ENCODE data around the gene CASKIN2.
A peak's percentile ranks its signal among the peaks of the same experiment; 100 is the strongest.

Gene CASKIN2

DNA sequence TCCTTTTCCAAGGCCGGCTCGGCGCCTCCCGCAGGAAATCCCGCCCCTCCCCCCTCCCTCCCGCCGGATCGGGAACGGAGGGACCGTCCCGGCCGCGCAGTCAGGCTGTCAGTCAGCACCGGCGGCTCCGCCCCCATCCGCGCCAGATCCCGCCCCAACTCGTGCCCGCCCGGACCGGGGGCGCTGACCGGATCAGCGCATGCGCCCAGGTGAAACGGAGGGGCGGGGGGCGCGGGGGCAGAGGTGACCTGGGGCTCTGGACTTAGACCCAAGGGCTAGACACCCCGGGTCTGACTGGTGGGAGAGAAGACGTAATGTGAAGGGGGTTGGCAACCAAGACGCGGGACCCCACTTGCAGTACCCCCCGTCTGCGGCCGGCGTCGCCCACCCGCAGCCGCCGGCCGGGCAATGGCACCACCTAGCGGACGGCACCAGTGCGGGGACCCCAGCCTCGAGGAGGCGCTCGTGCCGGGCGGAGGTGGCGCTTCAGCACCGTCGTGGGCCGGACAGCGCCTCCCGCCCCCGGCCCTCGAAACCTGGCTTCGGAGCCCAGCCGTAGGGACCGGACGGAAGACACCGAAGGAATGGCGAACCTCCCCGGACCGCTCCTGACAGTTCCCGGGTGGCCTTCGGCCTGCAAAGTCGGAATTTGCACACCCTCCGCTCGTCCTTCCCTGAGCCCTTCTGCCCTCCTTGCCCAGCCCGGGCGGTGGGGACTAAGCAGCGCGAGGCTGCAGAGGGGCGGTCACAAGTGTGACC lies at the start of gene CASKIN2:
Gene CASKIN2 (minus strand): TSS at position 42 of the 759 bp plus-strand sequence. CDS start 1,733 bp downstream, outside the sequence.
- DNase-seq (ENCODE audit: low read depth in 2 of 2, low spot score in 1 of 2), result peak; percentile 54 to 57

DNA sequence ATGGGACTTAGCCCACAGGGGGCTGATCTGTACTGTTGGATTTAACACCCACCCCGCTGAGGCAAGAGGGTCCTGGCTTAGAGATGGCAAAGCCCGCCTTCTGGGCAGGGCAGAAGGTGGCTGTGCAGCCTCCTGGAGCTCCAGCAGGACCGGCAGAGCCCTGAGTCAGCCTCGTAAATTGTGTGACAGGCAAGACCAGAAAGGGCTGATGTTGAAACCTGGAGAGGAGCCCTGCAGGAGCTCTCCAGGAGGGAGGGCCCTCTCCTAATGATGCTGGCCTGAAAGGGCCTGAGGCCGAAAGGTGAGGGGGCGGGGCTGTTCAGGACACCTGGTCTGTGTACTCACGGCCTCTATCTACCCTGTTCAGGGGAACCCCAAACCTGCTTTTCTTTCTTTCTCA lies 49.7 kb upstream of the CASKIN2 start:
- DNase-seq (ENCODE audit: low read depth in 2 of 2, low spot score in 1 of 2), result no peak

- DNase-seq (ENCODE audit: low read depth in 2 of 2, low spot score in 1 of 2), result no peak
Measured at GRCh38 chr17:75564195-75564594, 48.9 kb upstream of the CASKIN2 start.

DNA sequence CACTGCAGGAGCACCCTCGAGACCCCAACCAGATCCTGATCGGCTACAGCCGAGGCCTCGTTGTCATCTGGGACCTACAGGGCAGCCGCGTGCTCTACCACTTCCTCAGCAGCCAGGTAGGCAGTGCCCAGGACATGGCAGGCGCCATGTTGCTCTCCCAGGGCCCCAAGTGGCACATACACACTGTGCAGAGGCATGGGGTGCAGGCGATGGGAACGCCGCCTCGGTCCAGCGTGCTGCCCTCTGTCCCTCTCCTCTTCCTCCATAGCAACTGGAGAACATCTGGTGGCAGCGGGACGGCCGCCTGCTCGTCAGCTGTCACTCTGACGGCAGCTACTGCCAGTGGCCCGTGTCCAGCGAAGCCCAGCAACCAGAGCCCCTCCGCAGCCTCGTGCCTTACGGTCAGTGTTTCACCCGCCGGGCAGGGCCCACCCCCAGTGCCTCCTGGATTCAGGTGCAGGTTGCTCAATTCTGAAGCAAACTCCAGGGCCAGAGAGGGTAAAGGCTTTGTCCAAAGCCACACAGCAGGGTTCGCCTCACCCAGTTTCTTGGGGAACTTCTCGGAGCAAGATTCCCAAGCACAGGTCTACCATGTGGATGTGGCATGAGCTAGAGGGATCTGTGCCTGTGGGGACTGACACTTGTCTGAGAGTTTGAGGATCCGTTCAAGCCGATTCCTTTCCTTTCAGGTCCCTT lies 47.9 kb upstream of the CASKIN2 start:
- DNase-seq (ENCODE audit: low read depth in 2 of 2, low spot score in 1 of 2), result no peak

DNA sequence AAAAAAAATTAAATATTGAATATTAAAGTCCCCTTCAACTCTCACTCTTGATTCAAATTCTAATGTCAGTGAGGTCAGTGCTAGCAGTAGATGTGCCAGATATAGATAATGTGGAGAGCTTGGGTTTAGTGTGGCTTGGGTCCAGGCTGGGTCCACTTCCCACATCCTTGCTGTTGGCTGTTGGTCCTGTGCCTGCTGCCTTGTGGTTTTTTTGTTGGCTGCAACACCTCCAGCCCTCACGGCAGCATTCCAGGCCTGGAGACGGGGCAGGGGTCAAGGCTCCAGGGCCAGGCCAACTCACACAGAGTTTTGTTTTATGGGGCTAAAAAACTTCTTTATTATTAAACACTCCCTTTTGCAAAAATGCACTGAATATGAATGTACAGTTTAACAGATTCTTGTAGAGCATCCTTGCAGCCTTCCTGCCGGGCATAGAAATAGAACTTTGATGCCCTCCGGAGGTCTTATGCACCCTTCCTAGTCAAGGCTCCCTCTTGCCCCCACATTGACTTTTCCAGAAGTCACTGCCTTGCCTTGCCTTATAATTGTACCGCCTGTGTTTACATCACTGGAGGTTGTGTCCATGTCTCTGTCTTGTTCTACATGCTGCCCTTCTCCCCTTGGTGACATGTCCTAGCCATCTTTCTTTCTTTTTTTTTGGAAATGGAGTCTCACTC lies 46.7 kb upstream of the CASKIN2 start:
- no peak for DNase-seq (ENCODE audit: low read depth in 2 of 2, low spot score in 1 of 2)

DNA sequence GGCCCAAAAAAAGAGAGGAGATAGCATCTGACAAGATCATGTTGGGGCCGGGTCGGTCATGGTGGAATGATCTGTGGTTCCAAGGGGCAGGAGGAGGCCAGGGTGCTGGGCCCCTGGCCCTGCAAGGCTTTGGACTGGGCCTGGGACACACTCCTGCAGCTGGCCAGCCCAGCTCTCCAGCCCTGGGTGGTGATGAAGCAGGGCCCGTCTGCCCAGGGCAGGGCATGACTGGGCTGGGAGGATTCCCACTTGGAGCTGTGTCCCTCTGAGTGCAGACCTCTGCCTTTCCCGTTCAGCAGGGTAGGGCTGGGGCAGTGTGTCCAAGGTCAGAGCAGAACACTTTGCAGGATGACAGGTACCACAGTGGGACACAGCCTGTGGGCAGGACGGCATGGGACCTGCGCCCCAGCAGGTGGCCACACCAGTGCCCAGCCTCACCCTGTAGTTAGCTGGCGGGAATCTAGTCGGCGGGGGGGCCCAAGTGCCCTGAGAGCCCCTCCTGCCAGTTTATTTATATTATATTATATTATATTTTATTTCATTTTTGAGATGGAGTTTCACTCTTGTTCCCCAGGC lies 44.7 kb upstream of the CASKIN2 start:
- DNase-seq (ENCODE audit: low read depth in 2 of 2, low spot score in 1 of 2), result no peak

DNA sequence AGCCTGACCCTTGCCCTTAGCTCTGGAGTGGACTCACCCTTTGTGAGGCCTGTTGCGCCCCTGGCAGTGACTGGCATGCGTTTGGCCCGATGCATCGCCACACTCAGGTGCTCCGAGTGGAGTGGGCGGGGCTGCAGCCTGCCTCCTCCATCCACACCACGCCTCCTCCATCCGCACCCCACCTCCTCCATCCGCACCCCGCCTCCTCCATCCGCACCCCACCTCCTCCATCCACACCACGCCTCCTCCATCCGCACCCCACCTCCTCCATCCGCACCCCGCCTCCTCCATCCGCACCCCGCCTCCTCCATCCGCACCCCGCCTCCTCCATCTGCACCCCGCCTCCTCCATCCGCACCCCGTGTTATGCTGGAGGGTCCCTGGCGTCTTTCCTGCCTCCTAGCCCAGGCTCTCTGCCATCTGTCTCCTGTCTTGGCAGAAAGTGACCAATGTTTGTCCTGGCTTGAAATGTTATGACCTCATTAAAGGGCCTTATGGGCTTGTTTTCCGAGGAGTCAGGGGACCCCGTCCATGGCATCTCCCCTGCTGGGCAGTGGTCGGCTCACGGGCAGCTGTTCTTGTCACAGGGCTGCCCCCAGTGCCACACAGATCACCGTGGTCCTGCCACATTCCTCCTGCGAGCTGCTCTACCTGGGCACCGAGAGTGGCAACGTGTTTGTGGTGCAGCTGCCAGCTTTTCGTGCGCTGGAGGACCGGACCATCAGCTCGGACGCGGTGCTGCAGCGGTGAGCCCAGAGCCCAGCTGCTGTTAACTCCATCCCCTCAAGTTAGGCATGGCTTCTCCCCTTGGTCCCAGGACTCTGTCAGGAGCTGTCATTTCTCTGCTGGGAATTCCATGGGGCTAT lies 43.6 kb upstream of the CASKIN2 start:
- DNase-seq (ENCODE audit: low read depth in 2 of 2, low spot score in 1 of 2), result no peak

DNA sequence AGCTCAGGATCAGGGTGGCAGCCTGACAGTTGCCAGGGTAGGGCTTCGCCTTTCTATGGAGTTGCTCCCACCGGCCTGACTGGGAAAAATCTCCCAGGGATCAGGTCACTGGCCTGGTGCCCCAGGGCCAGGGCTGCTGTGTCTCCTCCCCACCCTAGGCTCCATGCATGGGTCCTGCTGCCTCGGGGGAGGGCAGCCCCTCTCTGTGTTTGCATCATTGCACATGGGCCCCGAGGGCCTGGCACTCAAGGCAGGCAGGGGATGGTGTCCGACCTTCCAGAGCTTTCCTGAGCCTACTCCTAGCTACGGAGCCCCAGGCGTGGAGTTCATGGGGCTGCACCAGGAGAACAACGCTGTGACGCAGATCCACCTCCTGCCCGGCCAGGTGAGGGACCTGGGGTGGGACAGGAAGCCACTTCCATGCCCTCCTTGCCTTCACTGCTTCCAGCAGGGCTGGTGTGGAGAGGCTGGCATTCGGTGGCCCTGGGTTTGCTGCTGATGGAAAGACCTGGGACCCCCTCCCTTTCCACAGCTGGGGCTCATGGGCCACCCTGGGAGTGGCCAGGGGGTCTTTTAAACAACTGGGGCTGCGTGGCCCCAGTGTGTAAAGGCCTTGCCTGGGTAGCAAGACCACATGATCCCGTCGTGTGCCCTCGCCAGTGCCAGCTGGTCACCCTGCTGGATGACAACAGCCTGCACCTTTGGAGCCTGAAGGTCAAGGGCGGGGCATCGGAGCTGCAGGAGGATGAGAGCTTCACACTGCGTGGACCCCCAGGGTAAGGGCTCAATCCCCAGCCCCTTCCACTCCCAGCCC lies 42.7 kb upstream of the CASKIN2 start:
- no peak for DNase-seq (ENCODE audit: low read depth in 2 of 2, low spot score in 1 of 2)

GRCh38 chr17:75557075-75557851 lies 41.9 kb upstream of the CASKIN2 start:
- no peak for DNase-seq (ENCODE audit: low read depth in 2 of 2, low spot score in 1 of 2)

DNA sequence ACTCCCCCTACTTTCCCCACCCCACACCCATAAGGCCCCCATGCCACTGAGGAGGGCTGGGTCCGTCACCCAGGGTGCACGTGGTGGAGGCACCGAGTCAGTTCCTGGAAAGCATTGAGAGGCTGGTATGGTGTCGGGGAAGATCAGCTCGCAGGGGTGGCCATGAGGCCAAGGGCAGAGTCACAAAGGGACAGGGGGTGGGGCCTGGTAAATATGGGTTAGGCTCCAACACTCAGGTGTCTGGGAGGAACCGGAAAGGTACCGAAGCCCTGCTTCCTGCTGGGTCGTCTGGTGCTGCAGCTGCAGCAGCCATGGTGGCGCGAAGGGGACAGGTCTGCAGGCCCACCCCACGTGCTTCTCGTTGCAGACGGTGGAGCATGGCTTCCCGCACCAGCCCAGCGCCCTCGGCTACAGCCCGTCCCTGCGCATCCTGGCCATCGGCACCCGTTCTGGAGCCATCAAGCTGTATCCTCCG lies 40.4 kb upstream of the CASKIN2 start:
- DNase-seq (ENCODE audit: low read depth in 2 of 2, low spot score in 1 of 2), result no peak

DNA sequence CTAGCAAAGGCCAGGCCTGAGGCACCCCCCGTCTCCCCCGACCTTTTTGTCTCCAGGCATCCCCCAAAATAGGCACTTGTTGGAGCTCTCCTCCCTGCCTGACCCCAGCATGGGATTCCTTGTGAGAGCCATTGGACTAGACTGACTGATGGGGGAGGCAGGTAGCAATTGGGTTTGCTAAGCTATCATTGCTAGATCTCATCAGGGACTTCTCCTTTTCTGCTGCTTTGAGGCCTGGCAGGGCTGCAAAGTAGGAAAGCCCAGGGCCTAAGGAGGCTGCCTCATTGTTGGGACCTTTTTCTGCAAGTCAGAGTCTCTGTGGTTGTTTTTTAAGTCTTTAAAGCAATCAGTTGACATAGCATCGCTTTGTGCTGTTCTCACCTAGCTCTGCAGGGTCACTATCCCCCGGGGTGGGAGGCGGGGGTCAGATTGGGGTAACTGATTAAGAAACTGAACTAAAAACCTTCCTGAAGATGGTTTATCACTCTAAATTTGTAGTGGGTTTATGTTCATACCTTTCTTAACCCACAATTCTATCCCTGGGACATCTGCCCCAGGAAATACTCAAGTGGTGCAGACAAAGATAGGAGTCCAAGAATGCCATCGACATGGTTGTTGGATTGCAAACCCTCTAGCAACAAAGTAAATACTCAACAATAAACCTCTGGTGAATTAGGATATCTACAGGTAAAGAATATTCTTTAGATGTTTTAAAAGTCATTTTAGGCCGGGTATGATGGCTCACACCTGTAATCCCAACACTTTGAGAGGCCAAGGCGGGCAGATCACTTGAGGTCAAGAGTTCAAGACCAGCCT lies 38.2 kb upstream of the CASKIN2 start:
- DNase-seq (ENCODE audit: low read depth in 2 of 2, low spot score in 1 of 2), result no peak

DNA sequence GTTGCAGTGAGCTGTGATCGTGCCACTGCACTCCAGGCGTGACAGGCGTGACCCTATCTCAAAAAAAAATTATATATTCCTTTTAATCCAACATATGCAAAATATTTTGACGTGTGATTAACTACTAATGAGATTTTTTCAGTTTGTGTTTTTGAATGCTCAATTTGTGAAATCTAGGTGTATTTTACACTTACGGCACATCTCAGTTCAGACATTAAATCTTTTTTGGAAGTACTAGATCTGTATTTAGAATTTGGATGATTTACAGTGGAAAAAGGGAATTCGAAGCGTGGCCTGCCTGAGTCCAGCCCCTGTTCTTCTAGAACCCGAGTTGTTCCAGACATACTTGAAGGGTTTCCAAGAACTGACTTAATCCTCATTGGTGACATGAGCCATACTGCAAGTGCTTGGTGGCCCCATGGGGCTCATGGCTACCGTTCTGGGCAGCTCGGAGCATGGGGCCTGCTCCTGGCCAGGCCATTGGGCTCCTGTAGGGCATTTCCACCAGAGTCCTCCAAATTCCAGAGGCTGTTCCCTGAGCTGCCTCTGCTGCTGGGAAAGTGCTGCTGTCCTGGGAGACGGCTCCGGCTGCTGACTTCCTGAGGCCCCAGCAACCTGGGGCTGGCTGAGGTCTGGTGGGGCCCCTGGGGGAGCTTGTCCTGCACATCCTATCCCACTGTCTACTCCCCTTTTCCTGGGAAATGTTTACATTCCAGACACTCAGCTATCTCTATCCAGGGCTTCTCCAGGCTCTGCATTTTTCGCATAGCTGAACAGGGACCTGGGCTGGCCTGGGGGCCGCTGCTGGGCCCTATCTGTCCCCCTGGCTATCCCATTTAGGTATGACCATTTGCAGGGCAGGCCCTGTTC lies 37.3 kb upstream of the CASKIN2 start:
- no peak for DNase-seq (ENCODE audit: low read depth in 2 of 2, low spot score in 1 of 2)

- no peak for DNase-seq (ENCODE audit: low read depth in 2 of 2, low spot score in 1 of 2)
Measured at GRCh38 chr17:75551266-75551665, 35.9 kb upstream of the CASKIN2 start.

DNA sequence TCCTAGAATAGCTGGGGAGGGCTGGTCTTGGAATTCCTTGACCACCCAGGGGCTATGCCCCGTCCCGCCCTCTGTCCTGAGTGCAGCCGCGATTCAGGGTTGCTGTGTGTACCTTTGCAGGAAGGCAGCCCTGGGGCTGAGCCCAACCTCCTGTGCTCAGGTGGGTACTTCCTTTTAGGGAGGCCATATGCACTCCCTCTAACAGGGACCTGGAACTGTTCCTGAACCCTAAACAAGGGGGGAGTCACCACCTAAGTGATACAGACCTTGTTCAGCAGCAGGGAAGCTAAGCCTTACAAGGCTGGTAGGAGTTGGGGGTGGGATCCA lies 34.8 kb upstream of the CASKIN2 start:
- DNase-seq (ENCODE audit: low read depth in 2 of 2, low spot score in 1 of 2), result no peak

DNA sequence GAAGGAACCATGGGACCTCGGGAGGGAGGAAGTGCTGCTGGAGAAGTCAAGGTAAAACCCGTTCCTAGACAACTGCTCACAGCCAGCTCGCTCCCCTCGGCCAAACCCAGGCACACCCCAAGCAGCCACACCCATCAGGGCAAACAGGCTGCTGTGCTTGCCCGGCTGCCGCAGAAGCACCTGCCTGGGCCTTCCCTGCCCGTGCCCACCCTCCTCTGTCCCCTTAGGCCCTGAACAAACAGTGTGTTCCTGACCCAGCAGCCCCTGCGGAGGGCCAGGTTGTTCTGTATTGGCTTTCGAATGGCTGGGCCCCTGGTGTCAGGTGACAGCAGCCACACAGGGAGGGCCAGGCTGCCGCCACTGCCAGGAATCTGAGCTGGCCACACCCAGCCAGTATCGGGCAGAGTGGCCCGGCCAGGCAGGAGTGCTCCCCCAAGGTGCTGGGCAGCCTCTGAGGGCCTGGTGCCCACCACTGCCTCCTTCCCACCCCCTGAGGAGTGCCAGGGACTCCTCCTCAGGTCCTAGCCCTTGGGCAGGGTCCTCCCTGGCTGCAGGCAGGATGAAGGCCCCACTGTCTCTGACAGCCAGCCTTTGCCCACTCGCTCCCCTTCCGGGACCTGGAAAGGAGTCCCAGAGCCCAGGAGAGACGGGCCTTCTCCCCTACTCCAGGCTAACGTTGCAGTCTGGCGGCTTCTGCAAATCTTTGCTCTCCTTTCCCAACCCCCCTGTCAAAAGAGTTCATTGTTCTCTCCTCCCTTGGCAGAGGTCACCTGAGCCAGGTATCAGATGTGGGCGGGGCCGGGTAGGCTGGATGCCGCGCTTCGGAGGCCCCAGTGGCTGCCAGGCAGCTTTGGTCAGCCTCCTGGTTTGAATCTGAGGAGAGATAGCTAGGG lies 34.2 kb upstream of the CASKIN2 start:
- DNase-seq (ENCODE audit: low read depth in 2 of 2, low spot score in 1 of 2), result no peak

GRCh38 chr17:75548813-75549212 lies 33.5 kb upstream of the CASKIN2 start:
- no peak for DNase-seq (ENCODE audit: low read depth in 2 of 2, low spot score in 1 of 2)

Data from stimulated activated CD8-positive, alpha-beta memory T cell treated with anti-CD3 and anti-CD28 coated beads, Interleukin-4, amount 100 ng/mL, for 4 hours (primary cell).